Right renal pelvis (tissue), 4 donors: ENCODE measurements around the gene CDHR5. TPM values are rescaled to one million over a fixed set of nuclear protein-coding genes. Genes with fewer than 3 reads are reported as not detected.

Source experiments
- DNase-seq, 4 donors: peaks; one replicate each; pipeline ENCODE4 v3.0.0-alpha.2; 2013; ENCODE audit warnings: low read depth in 4 of 4, low spot score in 3 of 4, missing footprints in 1 of 4
- polyA plus RNA-seq, 4 donors: library from polyadenylated mRNA; unstranded; fragments of 120-200 nt; gene quantifications; one replicate each; pipeline ENCODE4 v1.2.1, GENCODE V29; 2013; ENCODE audit not compliant: insufficient read length in 4 of 4

The CDHR5 gene
- polyA plus RNA-seq, 4 donors = 31.8 to 49.2 (median 42.9) TPM

DNA sequence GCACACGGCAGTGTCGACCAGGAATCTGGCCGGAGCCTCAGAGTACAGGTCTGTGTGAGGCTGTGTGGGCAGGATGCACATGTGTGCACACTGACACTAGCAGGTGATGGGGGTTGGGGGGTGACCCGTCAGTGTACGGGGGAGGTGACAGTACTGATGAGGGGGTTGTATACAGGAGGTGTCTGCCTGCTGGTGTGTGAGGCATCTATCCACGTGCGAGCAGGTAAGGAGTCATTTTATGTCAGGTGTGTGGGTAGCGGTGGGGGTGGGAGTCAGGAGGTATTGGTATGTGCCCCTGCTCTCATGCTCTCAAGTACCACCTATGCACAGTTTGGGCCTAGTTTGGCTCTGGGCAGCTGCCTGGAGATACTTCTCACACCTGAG lies 53.0 kb downstream of the CDHR5 start:
- DNase-seq = no peak

DNA sequence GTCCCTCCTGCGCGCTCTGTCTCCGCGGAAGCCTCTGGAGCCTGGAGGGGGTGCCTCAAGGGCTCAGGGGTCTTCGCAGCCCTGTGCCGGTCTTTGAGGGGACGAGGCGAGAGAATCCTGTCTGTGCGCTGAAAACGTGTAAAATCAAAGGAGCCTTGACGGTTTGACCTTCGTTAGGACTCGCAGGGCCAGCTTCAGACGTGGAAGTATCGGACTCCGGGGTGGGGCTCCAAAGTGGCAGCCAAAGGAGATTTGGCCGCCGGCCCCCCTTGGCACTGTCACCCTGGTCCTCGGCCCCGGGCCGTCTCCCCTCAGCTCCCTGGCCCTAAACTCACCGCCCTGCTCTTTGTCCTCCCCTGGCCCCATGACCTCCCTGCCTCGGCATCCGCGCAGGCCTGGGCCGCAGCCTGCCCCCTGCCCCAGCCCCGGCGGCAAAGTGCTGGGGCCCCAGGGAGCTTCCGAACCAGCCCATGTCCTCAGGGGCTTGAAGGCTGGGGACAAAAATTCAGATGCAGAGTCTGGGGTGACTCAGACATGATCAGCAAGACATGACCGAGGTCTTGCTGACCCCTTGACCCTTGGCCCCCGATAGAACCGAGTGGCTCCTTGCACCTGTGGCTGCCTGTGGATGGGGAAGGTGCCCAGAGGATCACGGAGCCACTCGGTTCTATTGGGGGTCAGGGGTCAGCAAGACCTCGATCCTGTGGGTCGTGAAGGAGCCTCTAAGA lies 55.4 kb downstream of the CDHR5 start:
- no peak for DNase-seq

DNA sequence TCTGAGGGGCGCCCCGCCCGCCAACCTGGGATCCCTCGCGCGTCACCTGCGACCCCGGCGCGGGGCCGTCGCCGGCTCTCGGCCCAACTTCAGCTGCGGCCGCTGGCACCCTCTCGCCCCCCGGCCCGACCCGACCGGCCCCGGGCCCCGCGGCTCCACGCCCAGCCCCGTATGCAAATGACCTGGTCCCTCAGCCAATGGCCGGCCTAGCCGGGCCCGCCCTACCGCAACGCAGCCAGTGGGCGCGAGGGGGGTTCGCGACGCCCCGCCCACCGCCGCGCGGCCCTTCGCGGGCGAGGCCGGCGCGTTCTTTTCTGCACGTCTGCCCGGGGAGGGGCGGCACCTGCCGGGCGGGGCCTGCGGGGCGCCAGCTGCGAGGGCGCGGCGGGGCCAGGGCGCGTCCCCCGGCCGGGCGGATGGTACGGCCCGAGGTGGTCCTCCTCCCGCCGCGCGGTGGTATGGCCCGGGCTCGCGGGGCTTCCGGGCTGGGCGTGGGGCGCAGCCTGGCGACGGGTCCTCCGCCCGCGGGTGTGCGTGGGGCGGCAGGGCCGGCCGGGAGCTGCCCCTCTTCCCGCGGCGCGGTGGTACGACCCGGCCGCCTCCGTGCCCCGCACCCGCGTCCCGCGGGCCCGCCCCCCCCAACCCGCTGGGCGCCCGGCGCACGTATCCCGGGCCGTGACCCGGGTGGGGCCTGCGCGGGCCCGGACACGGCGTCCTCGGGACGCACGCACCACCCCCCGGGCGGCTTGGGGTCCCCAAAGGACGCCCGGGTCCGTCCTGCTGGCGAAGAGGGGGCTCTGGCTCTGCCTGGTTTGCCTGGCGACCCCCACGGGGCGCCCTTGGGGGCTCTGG lies 56.2 kb downstream of the CDHR5 start:
- DNase-seq = peak; percentile 75 to 87 (median 76)

DNA sequence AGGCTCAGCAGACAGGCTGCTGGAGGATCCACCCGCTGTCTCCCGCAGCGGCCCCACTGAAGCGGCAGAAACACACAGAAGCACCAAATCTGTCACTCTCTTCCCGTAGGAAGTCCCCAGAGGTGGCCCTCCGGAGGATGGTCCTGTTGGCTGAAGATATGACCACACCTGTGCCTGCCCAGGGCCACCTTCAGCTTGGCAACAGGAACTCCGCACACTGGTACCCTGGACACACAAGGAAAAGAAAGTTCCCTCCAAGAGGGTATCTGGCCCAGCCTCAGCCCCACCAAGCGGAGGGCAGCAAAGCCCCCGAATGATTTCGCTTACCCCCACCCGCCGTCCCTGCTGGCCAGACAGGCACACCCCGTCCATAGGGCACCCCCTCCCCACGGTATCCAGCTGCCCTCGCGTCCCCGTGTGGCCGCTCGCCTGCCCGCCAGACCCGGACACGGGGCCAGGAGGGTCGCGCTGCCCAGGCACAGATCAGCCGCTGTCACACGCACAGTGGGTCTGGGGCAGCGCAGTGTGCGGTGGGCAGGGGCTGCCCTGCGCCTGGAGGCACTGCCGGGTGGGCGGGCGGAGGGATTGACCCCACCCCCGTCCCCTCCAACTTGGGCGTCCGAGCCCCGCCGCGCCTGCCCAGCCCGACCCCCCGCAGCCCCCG lies 57.0 kb downstream of the CDHR5 start:
- DNase-seq = no peak

- DNase-seq = no peak
These were observed 57.6 kb downstream of the CDHR5 start for GRCh38 chr11:567011-567628.

Other genes with a start within 250 kb of the CDHR5 start
- gene PKP3, start 230.7 kb downstream of the CDHR5 start, polyA plus RNA-seq = 1 to 10 TPM; 4.0 to 7.4 (median 5.2) TPM
- 10 to 100 TPM; 33.4 to 64.4 (median 36.7) TPM for gene SIGIRR, start 210.0 kb downstream of the CDHR5 start, polyA plus RNA-seq
- 10 to 100 TPM in 1 of 4 donors, 1 to 10 TPM in 3; 7.8 to 12.7 (median 9.6) TPM for gene ANO9, start 182.9 kb downstream of the CDHR5 start, polyA plus RNA-seq
- gene PTDSS2, start 174.7 kb downstream of the CDHR5 start, polyA plus RNA-seq = 10 to 100 TPM; 30.1 to 41.4 (median 32.5) TPM
- gene RNH1, start 117.7 kb downstream of the CDHR5 start, polyA plus RNA-seq = 100 to 1,000 TPM in 1 of 4 donors, 10 to 100 TPM in 3; 80.9 to 120 (median 86.6) TPM
- 10 to 100 TPM; 39.5 to 57.2 (median 41.2) TPM for gene HRAS, start 89.4 kb downstream of the CDHR5 start, polyA plus RNA-seq
- gene LRRC56, start 87.4 kb downstream of the CDHR5 start, polyA plus RNA-seq = 1 to 10 TPM; 3.3 to 5.2 (median 4.1) TPM
- gene LMNTD2, start 64.2 kb downstream of the CDHR5 start, polyA plus RNA-seq = 1 to 10 TPM; 2.8 to 5.9 (median 3.6) TPM
- gene RASSF7, start 64.0 kb downstream of the CDHR5 start, polyA plus RNA-seq = 10 to 100 TPM; 42.7 to 68.7 (median 45.2) TPM
- gene PHRF1, start 48.5 kb downstream of the CDHR5 start, polyA plus RNA-seq = 10 to 100 TPM; 21.1 to 27.4 (median 21.9) TPM
- 10 to 100 TPM in 1 of 4 donors, 1 to 10 TPM in 3; 8.1 to 12.4 (median 8.4) TPM for gene IRF7, start 9.0 kb downstream of the CDHR5 start, polyA plus RNA-seq
- gene SCT, start 2.2 kb upstream of the CDHR5 start, polyA plus RNA-seq = 1 to 10 TPM; 1.2 to 3.5 (median 1.9) TPM
- gene DRD4, start 12.3 kb upstream of the CDHR5 start, polyA plus RNA-seq = 1 to 10 TPM; 1.7 to 5.7 (median 2.1) TPM
- gene DEAF1, start 70.3 kb upstream of the CDHR5 start, polyA plus RNA-seq = 10 to 100 TPM; 36.3 to 55.9 (median 46.3) TPM
- gene TMEM80, start 70.9 kb upstream of the CDHR5 start, polyA plus RNA-seq = 10 to 100 TPM; 37.4 to 45.2 (median 42.2) TPM
- gene EPS8L2, start 81.3 kb upstream of the CDHR5 start, polyA plus RNA-seq = 100 to 1,000 TPM in 3 of 4 donors, 10 to 100 TPM in 1; 94.5 to 147 (median 112) TPM
- gene TALDO1, start 122.5 kb upstream of the CDHR5 start, polyA plus RNA-seq = 100 to 1,000 TPM; 132 to 146 (median 135) TPM
- 10 to 100 TPM; 70.9 to 97.2 (median 74.7) TPM for gene GATD1, start 152.5 kb upstream of the CDHR5 start, polyA plus RNA-seq
- under 1 TPM; 0.36 to 0.96 (median 0.54) TPM for gene CEND1, start 165.1 kb upstream of the CDHR5 start, polyA plus RNA-seq
- 10 to 100 TPM; 14.3 to 19.3 (median 14.7) TPM for gene SLC25A22, start 173.3 kb upstream of the CDHR5 start, polyA plus RNA-seq
- gene PIDD1, start 180.3 kb upstream of the CDHR5 start, polyA plus RNA-seq = 10 to 100 TPM in 1 of 4 donors, 1 to 10 TPM in 3; 7.5 to 14.9 (median 8.7) TPM
- gene RPLP2, start 185.0 kb upstream of the CDHR5 start, polyA plus RNA-seq = 1,000 to 10,000 TPM in 2 of 4 donors, 100 to 1,000 TPM in 2; 857 to 1,329 (median 1,011) TPM
- gene PNPLA2, start 194.0 kb upstream of the CDHR5 start, polyA plus RNA-seq = 10 to 100 TPM; 49.8 to 83.4 (median 57.7) TPM
- gene CRACR2B, start 203.0 kb upstream of the CDHR5 start, polyA plus RNA-seq = 10 to 100 TPM; 11.5 to 20.7 (median 13.0) TPM
- 100 to 1,000 TPM; 194 to 242 (median 203) TPM for gene CD151, start 208.0 kb upstream of the CDHR5 start, polyA plus RNA-seq
- gene POLR2L, start 217.6 kb upstream of the CDHR5 start, polyA plus RNA-seq = 100 to 1,000 TPM in 3 of 4 donors, 10 to 100 TPM in 1; 94.4 to 125 (median 106) TPM
- 10 to 100 TPM; 63.9 to 92.2 (median 72.2) TPM for gene TSPAN4, start 217.9 kb upstream of the CDHR5 start, polyA plus RNA-seq